ENCODE results near the gene ACTG2. TPM values are rescaled to one million over a fixed set of nuclear protein-coding genes. Genes with fewer than 3 reads are reported as not detected.

Gene ACTG2
- total and polyA plus RNA-seq, 4 donors = 0.46 to 9.0 (median 4.3) TPM

DNA sequence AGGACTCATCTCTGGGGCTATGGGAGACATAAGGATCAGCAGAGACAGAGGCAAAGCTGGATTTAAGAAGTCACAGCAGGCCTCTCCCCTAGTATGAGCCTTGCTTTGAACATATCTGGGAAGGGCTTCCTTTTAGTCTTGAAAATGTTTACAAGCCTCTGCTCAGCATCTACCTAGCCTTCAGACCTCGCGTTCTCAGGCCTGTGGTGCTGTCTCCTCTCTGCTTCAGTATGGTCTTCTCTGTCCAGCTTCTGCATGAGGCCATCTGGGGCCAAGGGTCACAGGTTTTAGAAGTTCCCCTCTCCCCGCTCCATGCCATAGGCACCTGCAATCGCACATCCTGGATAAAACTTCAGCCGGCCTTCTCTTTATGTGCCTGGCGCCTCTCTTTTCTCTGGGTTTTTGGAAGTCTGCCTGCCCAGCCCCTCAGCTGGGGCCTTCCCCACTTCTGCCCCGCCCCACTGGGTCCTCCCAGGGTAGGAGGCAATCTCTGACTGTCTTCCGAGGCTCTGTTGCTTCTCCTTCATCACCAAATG, 7.1 kb downstream of the ACTG2 start:
- Histone ChIP-seq H3K9ac (ENCODE audit: low read depth in 1 of 2, low read length in 2 of 2) (no peak overlapping the region), H3K27ac (ENCODE audit: low read depth in 1 of 2, low read length in 2 of 2) (no peak overlapping the region), H3K27me3 (ENCODE audit: control insufficient read depth in 4 of 4, insufficient read depth in 4 of 4, low read length in 3 of 4) (no peaks in the 10 kb centered on the region), H3K9me3 (ENCODE audit: control insufficient read depth in 4 of 4, low read length in 3 of 4) (no peaks in the 10 kb centered on the region), H3K36me3 (ENCODE audit: control insufficient read depth in 4 of 4, insufficient read depth in 3 of 4, low read depth in 1 of 4, low read length in 3 of 4) (no peaks in the 10 kb centered on the region), H3K4me1 (ENCODE audit: control insufficient read depth in 4 of 4, insufficient read depth in 4 of 4, low read length in 3 of 4) (no peaks in the 10 kb centered on the region), H3K4me3 (ENCODE audit: low read depth in 1 of 3, low read length in 3 of 3) (no peak overlapping the region)
- WGBS = 87% methylated on average over 8 of the region's 8 CpGs
- no peak for DNase-seq (ENCODE audit: low spot score)
- TF ChIP-seq, protein P1, sequence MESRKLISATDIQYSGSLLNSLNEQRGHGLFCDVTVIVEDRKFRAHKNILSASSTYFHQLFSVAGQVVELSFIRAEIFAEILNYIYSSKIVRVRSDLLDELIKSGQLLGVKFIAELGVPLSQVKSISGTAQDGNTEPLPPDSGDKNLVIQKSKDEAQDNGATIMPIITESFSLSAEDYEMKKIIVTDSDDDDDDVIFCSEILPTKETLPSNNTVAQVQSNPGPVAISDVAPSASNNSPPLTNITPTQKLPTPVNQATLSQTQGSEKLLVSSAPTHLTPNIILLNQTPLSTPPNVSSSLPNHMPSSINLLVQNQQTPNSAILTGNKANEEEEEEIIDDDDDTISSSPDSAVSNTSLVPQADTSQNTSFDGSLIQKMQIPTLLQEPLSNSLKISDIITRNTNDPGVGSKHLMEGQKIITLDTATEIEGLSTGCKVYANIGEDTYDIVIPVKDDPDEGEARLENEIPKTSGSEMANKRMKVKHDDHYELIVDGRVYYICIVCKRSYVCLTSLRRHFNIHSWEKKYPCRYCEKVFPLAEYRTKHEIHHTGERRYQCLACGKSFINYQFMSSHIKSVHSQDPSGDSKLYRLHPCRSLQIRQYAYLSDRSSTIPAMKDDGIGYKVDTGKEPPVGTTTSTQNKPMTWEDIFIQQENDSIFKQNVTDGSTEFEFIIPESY (IDR thresholded peaks at IDR 0.05) = no peak
- TF ChIP-seq TAF1 (conservative IDR thresholded peaks at IDR 0.05) (no peak), EGR1 (IDR thresholded peaks at IDR 0.05; ENCODE audit: low read depth in 2 of 2) (no peak), RXRA (IDR thresholded peaks at IDR 0.05) (no peak), HNF4G (IDR thresholded peaks at IDR 0.05) (no peak), GABPA (IDR thresholded peaks at IDR 0.05 in 1 of 2, conservative IDR thresholded peaks at IDR 0.05 in 1 of 2) (no peak)
- TF ChIP-seq, protein P2, sequence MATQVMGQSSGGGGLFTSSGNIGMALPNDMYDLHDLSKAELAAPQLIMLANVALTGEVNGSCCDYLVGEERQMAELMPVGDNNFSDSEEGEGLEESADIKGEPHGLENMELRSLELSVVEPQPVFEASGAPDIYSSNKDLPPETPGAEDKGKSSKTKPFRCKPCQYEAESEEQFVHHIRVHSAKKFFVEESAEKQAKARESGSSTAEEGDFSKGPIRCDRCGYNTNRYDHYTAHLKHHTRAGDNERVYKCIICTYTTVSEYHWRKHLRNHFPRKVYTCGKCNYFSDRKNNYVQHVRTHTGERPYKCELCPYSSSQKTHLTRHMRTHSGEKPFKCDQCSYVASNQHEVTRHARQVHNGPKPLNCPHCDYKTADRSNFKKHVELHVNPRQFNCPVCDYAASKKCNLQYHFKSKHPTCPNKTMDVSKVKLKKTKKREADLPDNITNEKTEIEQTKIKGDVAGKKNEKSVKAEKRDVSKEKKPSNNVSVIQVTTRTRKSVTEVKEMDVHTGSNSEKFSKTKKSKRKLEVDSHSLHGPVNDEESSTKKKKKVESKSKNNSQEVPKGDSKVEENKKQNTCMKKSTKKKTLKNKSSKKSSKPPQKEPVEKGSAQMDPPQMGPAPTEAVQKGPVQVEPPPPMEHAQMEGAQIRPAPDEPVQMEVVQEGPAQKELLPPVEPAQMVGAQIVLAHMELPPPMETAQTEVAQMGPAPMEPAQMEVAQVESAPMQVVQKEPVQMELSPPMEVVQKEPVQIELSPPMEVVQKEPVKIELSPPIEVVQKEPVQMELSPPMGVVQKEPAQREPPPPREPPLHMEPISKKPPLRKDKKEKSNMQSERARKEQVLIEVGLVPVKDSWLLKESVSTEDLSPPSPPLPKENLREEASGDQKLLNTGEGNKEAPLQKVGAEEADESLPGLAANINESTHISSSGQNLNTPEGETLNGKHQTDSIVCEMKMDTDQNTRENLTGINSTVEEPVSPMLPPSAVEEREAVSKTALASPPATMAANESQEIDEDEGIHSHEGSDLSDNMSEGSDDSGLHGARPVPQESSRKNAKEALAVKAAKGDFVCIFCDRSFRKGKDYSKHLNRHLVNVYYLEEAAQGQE (IDR thresholded peaks at IDR 0.05) = no peak
- TF ChIP-seq, protein P3, sequence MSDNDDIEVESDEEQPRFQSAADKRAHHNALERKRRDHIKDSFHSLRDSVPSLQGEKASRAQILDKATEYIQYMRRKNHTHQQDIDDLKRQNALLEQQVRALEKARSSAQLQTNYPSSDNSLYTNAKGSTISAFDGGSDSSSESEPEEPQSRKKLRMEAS (IDR thresholded peaks at IDR 0.05) = no peak

DNA sequence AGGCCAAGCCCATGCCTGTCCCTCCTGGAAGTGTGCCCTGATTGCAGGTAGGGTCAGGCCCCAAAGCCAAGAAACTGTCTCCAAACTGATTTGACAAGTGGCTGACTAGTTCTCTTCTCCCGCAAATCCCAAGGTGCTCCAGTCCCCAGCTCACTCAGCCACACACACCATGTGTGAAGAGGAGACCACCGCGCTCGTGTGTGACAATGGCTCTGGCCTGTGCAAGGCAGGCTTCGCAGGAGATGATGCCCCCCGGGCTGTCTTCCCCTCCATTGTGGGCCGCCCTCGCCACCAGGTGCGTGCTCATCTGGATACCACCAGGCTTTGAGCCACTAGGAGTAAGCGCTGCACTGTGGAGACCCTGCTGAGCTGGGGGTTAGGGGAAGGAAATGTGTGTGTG, 8.3 kb downstream of the ACTG2 start:
- Histone ChIP-seq H3K27ac (ENCODE audit: low read depth in 1 of 2, low read length in 2 of 2) (no peak overlapping the region), H3K4me1 (ENCODE audit: control insufficient read depth in 4 of 4, insufficient read depth in 4 of 4, low read length in 3 of 4) (no peaks in the 10 kb centered on the region), H3K27me3 (ENCODE audit: control insufficient read depth in 4 of 4, insufficient read depth in 4 of 4, low read length in 3 of 4) (no peaks in the 10 kb centered on the region), H3K9ac (ENCODE audit: low read depth in 1 of 2, low read length in 2 of 2) (no peak overlapping the region), H3K9me3 (ENCODE audit: control insufficient read depth in 4 of 4, low read length in 3 of 4) (no peaks in the 10 kb centered on the region), H3K36me3 (ENCODE audit: control insufficient read depth in 4 of 4, insufficient read depth in 3 of 4, low read depth in 1 of 4, low read length in 3 of 4) (no peaks in the 10 kb centered on the region), H3K4me3 (ENCODE audit: low read depth in 1 of 3, low read length in 3 of 3) (no peak overlapping the region)
- DNase-seq (ENCODE audit: low spot score) = no peak
- WGBS = 82% methylated on average over 10 of the region's 10 CpGs
- TF ChIP-seq GABPA (IDR thresholded peaks at IDR 0.05 in 1 of 2, conservative IDR thresholded peaks at IDR 0.05 in 1 of 2) = no peak
- no peak for TF ChIP-seq RAD21 (IDR thresholded peaks at IDR 0.05)
- TF ChIP-seq EGR1 (IDR thresholded peaks at IDR 0.05; ENCODE audit: low read depth in 2 of 2) = no peak
- TF ChIP-seq NR2F2 (IDR thresholded peaks at IDR 0.05) = no peak
- TF ChIP-seq, protein P2 (IDR thresholded peaks at IDR 0.05) = no peak
- no peak for TF ChIP-seq FOXA1 (IDR thresholded peaks at IDR 0.05)
- TF ChIP-seq, protein P4, sequence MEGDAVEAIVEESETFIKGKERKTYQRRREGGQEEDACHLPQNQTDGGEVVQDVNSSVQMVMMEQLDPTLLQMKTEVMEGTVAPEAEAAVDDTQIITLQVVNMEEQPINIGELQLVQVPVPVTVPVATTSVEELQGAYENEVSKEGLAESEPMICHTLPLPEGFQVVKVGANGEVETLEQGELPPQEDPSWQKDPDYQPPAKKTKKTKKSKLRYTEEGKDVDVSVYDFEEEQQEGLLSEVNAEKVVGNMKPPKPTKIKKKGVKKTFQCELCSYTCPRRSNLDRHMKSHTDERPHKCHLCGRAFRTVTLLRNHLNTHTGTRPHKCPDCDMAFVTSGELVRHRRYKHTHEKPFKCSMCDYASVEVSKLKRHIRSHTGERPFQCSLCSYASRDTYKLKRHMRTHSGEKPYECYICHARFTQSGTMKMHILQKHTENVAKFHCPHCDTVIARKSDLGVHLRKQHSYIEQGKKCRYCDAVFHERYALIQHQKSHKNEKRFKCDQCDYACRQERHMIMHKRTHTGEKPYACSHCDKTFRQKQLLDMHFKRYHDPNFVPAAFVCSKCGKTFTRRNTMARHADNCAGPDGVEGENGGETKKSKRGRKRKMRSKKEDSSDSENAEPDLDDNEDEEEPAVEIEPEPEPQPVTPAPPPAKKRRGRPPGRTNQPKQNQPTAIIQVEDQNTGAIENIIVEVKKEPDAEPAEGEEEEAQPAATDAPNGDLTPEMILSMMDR (IDR thresholded peaks at IDR 0.05; ENCODE audit: low read depth, low read length, missing input control) = no peak
- TF ChIP-seq, protein P5, sequence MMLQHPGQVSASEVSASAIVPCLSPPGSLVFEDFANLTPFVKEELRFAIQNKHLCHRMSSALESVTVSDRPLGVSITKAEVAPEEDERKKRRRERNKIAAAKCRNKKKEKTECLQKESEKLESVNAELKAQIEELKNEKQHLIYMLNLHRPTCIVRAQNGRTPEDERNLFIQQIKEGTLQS (IDR thresholded peaks at IDR 0.05) = no peak
- no peak for TF ChIP-seq TAF1 (conservative IDR thresholded peaks at IDR 0.05)
- no peak for TF ChIP-seq HNF4G (IDR thresholded peaks at IDR 0.05)
- TF ChIP-seq YY1 (IDR thresholded peaks at IDR 0.05) = no peak
- TF ChIP-seq, protein P1 (IDR thresholded peaks at IDR 0.05) = no peak
- TF ChIP-seq HNF4A (conservative IDR thresholded peaks at IDR 0.05) = no peak
- no peak for TF ChIP-seq FOXA2 (IDR thresholded peaks at IDR 0.05)
- TF ChIP-seq JUND (IDR thresholded peaks at IDR 0.05) = no peak
